HG03378 (cell line): ENCODE results near the gene MAD1L1.

Source experiments
- ATAC-seq: cut with Tn5 transposase; IDR thresholded peaks from one replicate; pipeline ENCODE4 v1.9.1; 2021; ENCODE audit warnings: mild to moderate bottlenecking, moderate library complexity; ENCODE audit not compliant: unreplicated experiment

Gene MAD1L1

DNA sequence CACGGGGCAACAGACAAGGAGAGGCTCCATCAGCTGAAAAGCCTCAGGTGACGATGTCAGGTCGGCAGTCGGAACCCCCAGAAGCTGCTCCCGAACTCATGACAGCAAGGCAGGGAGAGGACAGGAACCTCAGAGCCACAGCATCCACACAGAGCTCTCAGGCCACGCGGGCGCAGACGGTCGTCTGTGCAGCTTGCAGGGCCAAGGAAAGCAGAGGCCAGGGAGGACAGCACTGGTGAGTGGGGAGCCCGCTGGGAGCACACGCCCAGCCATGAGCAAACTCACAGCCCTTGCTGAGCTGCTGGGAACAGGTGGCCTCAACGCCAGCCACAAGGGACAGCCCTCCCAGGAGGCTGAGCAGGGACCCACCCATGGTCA, 138.9 kb downstream of the MAD1L1 start:
- ATAC-seq, result no peak

DNA sequence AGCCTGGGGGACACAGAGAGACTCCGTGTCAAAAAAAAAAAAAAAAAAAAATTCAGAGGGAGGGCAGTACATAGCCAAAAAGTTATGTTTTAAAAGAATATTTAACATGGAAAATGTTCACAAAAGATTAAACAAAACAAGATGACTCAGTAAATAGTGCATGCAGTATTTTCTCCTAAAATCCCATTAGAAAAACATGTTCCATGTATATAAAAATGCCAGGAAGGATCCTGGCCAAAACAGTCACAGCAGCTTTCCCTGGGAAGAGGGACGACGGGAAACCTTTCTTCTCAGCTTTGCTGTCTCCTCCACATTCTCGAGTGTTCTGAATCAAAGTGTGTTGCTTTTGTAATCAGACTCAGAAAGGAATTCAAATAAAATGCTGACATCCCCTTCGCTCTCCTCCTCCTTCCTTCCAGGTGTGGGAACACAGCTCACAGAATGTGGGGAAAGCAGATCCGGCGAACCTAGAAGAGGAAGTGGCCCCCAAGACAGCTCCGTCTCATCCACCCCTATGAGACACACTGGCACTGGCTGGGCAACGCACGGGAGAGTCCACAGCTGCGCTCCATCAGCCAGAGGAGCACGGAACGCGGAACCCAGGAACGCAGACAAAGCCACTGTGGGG, 139.4 kb downstream of the MAD1L1 start:
- ATAC-seq, result no peak

DNA sequence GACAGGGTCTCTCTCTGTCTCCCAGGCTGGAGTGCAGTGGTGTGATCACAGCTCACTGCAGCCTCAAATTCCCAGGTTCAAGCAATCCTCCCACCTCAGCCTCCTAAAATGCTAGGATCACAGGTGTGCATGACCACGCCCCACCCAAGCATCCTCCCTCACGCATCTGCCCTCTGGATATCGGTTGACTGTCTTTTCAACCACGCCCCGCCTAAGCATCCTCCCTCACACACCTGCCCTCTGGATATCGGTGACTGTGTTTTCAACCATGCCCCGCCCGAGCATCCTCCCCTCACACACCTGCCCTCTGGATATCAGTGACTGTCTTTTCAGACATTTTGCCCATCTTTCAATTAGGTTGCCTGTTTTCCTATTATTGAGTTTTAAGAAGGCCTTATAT, 140.5 kb downstream of the MAD1L1 start:
- ATAC-seq, result no peak

DNA sequence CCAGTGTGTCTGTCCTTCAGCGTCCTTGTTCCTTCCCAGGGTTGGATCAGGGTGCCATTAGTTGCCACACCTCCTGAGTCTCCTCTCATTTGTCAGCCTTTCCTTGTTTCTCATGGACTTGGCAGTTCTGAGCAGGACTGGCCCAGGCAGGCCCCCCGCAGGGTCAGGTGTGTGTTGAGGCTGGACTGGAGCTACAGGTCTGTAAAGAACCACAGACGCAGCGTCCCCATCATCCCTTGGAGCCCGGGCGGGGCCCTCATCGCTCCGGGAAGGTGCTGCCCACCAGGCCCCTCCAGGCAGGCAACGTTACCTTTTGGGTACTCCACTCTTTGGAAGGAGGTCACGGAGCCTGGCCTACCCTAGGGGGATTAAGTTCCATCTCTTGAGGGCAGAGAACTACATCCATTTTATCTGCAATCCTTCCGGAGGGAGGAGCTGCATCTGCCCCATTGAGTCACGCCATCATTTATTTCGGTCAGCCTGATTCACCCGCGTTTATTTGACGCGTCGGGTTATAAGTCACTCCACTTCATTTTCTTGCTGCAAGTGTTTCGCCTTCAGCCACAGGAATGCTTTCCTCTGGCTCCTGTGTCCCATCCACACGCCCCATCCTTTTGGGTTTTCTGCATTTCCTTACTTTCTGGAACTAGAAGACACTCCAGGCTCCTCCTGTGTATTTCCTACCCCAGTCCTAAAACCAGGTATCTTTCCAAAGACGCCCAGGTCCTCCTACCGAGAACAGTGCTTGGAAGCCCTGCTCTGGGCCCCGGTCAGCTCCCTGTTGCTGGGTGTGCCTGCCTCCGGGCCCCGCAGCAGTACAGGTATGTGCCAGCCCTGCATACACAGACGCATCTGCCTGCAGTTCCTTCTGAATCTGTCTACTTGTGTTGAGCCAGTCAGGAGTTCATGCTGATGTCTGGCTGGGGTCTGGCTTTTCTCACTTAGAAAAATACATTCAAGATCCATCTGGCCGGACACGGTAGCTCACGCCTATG, 141.9 kb downstream of the MAD1L1 start:
- no peak for ATAC-seq

DNA sequence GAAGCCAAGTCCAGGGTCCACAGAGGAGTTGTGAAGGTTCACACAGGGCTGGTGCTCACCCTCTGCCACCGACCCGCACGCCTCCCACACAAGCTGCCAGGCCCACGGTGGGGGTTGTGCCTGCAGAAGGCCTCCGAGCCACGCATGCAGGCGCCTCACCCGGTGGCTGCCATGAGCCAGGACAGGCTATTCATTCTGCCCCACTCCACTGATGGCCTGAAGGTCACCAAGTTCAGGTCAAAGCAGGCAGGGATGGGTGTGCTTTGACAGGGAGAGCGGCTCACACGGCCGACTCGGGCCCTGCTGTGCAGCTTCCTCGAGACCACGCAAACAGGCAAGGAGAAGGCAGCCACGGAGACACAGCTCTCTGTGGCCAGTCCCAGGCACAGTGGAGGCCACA, 143.9 kb downstream of the MAD1L1 start:
- no peak for ATAC-seq

DNA sequence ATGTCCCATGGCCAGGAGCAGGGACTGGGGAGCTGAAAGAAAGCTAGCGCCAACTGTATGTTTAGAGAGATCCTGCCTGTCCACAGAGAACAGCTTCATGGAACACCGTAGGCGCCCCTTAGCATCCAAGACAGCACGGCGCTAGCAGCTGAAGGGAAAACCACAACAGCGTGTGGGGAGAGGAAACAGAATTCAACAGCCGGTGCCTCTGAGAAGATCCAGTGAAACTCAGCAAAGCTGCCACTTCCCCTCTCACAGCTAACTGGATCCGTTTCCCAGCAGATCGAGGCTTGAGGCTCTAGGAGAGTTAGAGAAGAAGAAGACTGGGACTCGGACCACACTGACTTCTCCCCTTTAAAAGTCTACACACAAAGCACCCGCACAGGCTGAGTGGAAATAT, 145.0 kb downstream of the MAD1L1 start:
- ATAC-seq, result no peak

DNA sequence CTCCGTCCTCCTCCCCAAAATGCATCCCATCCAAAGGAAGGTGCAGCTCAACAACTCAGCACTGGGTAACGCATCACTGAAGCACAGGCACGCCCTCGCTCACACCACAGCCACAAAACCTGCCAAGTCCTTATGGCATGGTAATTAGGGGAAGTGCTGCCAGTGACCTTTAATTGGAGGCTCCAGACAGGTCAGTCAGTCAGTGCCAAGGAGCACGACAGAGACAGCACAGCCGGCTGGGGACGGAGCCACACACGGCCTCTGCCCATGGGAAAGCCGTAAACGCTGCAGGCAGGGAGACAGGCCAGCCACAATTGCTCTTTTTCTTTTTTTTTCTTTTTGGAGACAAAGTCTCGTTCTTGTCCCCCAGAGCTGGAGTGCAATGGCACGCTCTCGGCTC, 146.5 kb downstream of the MAD1L1 start:
- no peak for ATAC-seq

DNA sequence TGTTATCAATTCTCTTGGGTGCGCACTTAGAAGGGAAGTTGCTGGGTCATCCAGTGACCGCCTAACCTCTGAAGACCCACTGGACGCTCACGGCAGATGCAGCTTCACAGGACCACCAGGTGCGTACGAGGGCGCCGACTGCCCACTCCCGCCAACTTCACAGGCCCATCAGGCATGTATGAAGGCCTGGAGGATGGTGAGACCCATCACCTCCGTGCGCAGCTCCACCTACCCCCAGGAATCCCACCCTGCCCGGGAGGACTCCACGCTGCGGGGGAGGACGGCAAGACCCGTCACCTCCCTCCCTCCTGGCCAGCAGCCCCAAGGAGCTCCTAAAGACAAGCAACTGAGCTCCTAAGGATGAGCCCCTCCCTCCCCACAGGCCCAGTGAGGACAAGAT, 146.9 kb downstream of the MAD1L1 start:
- no peak for ATAC-seq

DNA sequence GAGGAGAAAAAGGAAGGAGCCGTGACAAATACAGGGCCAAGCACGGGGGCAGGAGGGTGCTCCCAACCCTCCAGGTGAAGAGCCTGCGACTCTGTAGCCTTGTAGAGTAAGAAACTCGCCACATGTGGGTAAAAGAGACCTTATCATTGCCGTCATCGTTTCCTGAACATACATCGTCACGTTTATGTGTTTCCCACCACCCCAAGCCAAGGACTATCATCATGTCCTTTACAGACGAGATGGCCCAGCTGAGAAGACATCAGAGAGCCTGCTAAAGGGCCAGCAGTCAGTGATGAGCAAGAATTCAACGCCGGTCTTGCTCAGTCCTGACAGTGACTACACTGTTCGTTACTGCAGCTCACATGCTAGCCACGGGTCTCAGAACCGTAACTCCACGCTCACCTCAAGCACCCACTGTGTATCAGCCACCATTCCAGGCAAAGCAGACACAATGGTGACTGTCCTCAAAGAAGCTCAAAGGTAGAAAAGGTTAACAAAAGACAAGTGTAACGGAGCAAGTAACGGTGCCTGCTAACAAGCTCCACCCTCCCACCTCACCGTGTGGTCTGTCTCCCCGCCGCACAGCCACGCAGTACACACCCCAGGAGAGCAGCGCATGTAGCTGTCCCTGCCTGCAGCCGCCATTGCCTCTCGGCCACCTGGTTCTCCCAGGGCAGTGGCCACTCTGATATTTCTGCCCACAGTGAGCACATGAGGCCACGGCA, 147.8 kb downstream of the MAD1L1 start:
- no peak for ATAC-seq

DNA sequence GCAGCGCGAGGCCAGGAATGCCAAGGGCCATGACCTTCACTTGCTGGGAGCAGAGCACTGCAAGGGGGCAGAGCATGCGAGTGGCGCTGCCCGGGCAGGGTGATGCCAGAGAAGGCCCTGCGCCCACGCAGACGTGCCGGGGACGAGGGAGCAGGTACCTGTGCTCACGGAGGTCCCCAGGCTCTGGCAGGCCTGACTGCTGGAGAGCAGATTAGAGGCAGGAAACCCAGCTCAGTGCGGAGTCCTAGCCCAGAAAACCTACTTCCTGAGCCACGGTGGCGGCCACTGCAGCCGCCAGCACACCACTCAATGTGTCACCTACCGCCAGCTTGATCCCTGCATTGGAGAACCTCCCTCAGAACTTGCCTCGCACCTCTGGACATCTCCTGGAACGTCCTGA, 148.4 kb downstream of the MAD1L1 start:
- ATAC-seq, result no peak

DNA sequence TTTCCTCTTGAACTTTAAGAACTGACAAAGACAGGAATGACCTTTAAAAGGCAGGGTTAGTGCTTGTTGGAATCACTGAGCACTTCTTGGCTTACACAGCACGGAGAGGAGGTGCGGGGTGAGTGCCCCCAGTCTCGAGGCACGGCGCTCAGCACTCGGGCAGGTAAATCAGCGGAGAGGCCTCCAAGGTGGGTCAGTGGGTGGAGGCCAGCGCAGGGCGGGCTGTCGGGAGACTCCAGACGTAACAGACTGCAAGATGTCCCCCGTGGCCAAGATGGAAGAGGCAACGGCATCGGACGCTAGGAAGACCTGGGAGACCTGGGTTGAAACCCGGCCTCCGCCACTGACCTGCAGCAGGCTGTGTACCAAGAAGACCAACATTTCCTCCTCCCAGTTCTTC, 149.4 kb downstream of the MAD1L1 start:
- ATAC-seq, result no peak

DNA sequence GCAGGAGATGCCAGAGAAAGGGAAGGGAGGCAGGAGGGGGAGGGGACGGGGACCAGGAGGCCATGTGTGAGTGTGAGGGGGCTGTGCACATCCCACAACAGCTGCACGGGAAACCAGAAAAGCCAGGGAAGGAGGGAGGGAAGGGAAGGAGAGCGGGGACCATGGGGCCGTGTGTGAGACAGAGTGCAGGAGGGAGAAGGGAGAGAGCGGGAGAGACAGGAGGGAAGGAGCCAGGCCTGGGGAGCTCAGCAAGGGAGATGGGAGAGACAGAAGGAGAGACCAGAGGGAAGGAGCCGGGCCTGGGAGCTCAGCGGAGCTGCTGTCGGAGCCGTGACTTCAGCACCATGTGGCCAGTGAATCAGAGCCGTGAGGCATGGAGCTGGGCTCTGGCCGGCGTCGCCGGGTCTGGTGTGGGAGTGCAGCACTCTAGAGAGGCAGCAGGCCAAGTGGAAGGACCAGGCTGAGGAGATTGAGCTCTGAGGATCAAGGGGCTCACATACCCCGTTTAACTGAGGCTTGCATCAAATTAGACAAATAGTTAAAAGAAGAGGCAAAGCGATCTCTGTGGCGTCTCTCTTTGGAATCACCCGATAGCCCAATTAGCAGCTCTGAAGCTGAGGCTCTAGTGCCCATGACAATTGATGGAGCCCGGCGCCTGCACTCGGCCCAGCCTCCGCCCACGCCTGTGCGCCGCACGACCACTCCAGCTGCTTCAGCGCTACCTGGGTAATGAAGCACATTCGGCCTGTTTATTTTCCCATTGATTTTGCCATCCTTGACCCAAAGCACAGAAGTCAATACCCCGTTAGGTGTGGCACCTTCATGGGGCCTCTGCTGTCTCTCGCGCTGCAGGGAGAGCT, 150.4 kb downstream of the MAD1L1 start:
- ATAC-seq, result no peak

DNA sequence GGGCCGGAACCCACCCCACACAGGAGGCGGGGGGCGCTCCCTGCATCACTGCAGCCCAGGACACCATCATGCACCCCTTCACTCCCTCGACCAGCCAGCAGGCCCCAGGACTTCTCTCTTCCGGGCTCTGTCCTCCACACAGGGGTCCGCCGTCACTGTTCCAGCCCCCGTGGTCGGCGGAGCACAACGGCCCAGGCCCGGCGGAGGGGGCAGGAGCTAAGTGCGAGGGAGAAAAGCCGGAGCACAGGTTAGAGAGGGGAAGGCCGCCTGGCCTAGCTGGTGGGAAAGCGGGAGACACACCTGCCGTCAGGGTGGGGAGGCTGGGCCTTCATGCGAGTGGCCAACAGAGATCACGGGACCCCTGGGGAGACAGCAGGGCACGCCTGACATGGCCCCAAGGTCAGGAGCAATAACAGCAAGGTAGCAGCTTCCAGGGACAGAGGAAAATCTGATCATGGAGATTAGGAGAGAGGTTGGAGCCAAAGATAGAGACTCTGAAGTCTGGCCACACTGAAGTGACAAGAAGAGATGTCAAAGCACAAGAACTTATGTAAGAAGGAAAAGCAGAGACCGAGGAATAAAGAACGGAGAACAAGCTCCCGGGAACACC, 151.1 kb downstream of the MAD1L1 start:
- no peak for ATAC-seq

DNA sequence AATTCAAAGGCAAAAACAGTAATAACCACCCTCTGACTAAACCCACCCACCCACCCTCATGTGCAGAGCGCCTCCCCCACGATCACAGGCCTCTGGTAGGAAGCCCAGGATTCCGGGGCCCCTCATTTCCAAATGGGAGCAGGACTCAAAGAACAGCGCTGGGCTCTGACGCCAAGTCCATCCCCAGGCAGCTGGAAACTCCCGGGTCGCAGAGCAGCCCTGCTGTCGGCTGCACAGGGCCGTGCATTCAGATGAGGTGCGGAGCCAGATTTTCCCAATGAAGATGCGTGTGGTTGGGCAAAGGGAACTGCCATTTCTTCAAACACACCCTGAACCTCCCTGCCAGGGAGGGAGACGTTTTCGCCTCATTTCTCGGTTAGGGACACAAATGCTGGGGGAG, 152.3 kb downstream of the MAD1L1 start:
- ATAC-seq, result no peak

DNA sequence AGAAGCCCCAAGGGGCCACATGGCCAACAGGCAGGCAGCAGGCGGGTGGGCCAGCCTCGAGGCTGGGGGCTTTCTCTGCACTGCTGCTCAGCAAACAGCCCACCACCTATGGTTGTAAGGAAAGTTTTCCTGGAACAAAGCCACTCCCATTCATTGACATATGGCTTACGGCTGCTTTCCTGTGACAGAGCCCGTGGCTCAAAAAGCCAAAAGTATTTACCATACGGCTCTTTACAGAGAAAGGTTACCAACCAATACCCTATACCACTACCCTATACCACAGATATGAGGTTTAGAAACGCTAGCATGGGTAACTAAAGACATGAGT, 152.7 kb downstream of the MAD1L1 start:
- no peak for ATAC-seq

DNA sequence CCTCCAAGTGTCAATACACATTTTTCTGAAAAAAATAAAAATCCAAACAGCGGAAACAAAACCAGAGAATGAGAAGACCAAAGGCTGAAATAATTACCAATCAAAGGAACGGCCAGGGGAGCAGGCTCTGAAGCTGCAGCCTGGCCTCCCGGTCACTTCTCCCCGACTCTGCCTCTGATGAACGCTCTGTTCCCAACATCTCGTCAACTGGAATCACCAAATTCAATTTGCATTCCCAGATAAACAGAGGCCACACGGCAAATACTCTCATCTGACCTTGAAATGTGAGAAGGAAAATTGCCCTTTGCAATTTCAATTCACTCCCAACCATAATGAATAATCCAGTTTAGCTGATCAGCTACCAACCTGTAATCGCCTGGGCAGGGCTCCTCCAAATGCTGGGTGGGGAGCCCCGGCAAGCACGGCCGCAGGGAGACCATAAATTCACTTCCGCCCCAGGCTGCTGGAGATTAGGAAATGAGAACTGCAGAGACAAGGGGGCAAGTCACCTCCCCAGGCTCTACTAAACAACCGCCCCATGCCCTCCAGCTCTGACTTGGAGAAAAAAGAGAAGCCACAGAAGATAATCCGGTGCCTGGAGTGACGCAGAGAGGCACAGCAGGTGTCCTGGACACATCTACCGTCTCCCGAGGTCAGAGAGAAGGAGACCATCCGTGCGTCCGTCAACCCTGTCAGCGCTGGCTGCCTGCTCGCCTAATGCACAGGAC, 153.2 kb downstream of the MAD1L1 start:
- no peak for ATAC-seq

DNA sequence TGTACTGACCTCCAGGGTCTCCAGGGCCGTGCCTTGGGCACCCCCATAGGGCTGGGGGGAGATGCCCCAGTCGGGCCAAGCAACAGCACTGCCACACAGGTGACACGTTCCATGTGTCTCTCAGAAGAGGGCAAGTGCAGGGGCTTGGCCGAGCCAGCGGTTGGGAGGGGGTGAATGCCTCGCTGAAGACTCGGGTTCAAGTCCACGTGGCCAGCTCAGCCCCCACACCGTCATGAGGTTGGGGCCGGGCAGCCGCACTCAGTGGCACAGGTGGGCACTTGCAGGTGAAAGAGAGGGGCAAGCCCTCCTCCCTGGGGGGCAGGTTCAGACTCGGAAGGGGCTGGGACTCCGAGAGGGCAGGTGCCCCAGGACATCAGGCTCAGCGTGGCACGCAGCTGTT, 153.8 kb downstream of the MAD1L1 start:
- ATAC-seq, result no peak

DNA sequence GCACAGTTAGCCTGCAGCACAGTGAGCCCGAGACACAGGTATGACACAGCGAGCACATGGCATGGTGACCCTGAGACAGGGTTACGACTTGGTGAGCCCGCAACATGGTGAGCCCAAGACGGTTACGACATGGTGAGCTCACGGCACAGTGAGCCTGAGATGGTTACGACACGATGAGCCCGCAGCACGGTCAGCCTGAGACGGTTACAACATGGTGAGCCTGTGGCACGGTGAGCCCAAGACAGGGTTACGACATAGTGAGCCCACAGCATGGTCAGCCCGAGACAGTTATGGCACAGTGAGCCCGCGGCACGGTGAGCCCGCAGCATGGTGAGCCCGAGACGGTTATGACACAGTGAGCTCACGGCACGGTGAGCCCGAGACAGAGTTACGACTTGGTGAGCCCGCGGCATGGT, 156.1 kb downstream of the MAD1L1 start:
- no peak for ATAC-seq

DNA sequence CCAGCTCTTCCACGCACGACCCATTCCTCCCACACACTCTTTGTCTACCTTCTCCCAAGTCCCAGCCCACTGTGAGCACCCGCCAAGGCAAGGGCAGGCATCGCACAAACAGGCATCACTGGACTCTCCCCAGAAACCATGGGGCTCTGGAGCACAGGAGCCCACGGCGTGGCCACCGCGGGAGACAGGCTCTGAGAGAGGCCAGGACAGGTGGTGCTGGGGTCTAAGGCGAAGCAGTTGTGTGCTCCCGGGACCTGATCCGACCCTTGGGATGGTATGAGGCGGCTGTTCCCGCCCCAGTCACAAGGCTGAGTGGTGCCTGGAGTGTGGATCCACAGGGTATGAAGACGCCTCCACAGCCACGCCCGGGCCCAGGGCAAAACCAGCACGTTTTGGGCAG, 156.9 kb downstream of the MAD1L1 start:
- no peak for ATAC-seq

DNA sequence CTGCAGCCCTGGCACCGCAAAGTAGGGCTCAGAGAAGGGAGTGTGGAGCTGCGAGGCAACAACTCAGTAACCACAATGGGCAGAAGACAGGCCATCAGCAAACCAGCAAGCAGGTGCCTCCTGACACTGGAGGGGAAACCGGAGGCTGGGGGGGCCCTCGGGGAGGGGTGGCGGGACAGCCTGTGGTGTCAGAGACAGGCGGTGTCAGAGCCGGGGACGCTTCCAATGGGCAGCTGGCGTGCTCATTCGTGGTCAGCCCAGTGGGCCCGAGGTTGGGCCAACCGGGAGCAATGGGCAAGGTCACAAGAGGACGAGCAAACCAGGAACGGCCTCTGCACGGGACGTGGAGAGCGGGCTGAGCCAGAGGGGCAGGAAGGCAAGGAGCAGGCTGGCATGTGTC, 158.1 kb downstream of the MAD1L1 start:
- ATAC-seq, result no peak
